Mucosa of rectum (tissue), 2 donors: Measurements from ENCODE around the gene ZNF775.

Experiments
- H3K27ac ChIP-seq, 2 donors: one replicate each; pipeline ENCODE4 v1.7.0; 2013; ENCODE audit warnings: inconsistent platforms in 2 of 2, low read depth in 2 of 2, low read length in 2 of 2
- H3K27me3 ChIP-seq, 2 donors: one replicate each; pipeline ENCODE4 v1.7.0; 2013; ENCODE audit warnings: low read length in 2 of 2; ENCODE audit not compliant: control insufficient read depth in 2 of 2, insufficient read depth in 2 of 2
- H3K36me3 ChIP-seq, 2 donors: one replicate each; pipeline ENCODE4 v1.7.0; 2013; ENCODE audit warnings: low read length in 2 of 2; ENCODE audit not compliant: control insufficient read depth in 2 of 2, insufficient read depth in 2 of 2
- H3K4me1 ChIP-seq, 2 donors: one replicate each; pipeline ENCODE4 v1.7.0; 2013; ENCODE audit warnings: low read length in 2 of 2, mild to moderate bottlenecking in 1 of 2; ENCODE audit not compliant: control insufficient read depth in 2 of 2, insufficient read depth in 2 of 2
- H3K4me3 ChIP-seq, 2 donors: one replicate each; pipeline ENCODE4 v1.7.0; 2013; ENCODE audit warnings: low read length in 2 of 2
- H3K9ac ChIP-seq, 2 donors: one replicate each; pipeline ENCODE4 v1.7.0; 2013; ENCODE audit warnings: low read length in 2 of 2, low read depth in 1 of 2, mild to moderate bottlenecking in 1 of 2
- H3K9me3 ChIP-seq, 2 donors: one replicate each; pipeline ENCODE4 v1.7.0; 2013; ENCODE audit warnings: low read length in 2 of 2; ENCODE audit not compliant: control insufficient read depth in 2 of 2
- donor health status: healthy.
- donor health status: Normal muscosa, but diverticular disease.

Gene ZNF775

GRCh38 chr7:150404805-150405583, 25.9 kb downstream of the ZNF775 start:
- no peaks in the 10 kb centered on the region for H3K9me3 ChIP-seq
- peaks cover 3 to 9% of the 10 kb centered on the region in 2 donors for H3K36me3 ChIP-seq
- no peaks in the 10 kb centered on the region for H3K27me3 ChIP-seq
- peaks cover 37 to 42% of the 10 kb centered on the region in 2 donors for H3K4me1 ChIP-seq
- peak overlapping the region; percentile 92 to 93 for H3K27ac ChIP-seq
- H3K4me3 ChIP-seq, result peak overlapping the region; percentile 70 to 80
- peak overlapping the region; percentile 81 to 88 for H3K9ac ChIP-seq

DNA sequence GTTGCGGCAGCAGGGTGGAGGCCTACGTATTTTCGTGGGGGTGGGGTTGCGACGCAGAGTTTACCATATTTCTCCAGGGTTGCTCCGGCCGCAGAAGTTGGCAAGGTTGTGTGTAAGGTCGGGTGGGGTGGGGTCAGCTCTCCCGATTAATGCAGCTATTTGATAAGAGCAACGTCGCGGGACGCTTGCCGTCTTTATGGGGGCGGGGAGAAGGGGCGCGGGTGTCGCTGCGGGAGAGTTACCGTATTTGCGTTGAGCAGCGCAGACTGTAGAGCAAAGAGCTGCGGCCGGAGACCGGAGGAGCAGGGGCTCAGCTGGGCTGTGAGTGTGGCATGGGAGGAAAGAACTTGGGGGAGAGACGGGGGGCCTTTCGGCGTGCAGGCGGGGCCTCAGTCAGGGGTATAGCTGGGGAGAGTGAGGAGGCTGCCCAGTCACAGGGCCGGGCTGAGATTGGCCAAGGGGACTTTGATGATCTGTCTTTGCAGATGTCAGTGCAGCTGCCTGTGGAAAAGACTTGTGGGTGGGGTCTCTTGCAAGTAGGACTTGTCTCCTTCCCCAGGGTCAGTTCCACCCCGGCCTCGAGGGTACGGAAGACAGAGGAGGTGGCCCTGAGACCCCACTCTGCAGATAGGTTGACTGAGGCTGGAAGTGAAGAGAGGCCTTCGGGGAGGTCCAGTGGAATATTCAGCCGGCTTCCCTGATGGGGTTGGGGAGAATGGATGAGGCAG, 26.6 kb downstream of the ZNF775 start:
- peaks cover 6 to 16% of the 10 kb centered on the region in 2 donors for H3K36me3 ChIP-seq
- no peaks in the 10 kb centered on the region for H3K9me3 ChIP-seq
- H3K27ac ChIP-seq, result peak overlapping the region; percentile 92 to 93
- peak overlapping the region; percentile 81 to 88 for H3K9ac ChIP-seq
- no peaks in the 10 kb centered on the region for H3K27me3 ChIP-seq
- peaks cover 37 to 42% of the 10 kb centered on the region in 2 donors for H3K4me1 ChIP-seq
- peak overlapping the region; percentile 70 to 80 for H3K4me3 ChIP-seq

- Histone ChIP-seq H3K4me1 (peaks cover 37 to 42% of the 10 kb centered on the region in 2 donors), H3K9me3 (no peaks in the 10 kb centered on the region), H3K27me3 (no peaks in the 10 kb centered on the region), H3K36me3 (peaks cover 6 to 18% of the 10 kb centered on the region in 2 donors), H3K27ac (peak overlapping the region; percentile 92 to 93), H3K4me3 (peak overlapping the region; percentile 70 to 80), H3K9ac (peak overlapping the region; percentile 81 to 88)
Measured at GRCh38 chr7:150406312-150406566, 27.1 kb downstream of the ZNF775 start.

DNA sequence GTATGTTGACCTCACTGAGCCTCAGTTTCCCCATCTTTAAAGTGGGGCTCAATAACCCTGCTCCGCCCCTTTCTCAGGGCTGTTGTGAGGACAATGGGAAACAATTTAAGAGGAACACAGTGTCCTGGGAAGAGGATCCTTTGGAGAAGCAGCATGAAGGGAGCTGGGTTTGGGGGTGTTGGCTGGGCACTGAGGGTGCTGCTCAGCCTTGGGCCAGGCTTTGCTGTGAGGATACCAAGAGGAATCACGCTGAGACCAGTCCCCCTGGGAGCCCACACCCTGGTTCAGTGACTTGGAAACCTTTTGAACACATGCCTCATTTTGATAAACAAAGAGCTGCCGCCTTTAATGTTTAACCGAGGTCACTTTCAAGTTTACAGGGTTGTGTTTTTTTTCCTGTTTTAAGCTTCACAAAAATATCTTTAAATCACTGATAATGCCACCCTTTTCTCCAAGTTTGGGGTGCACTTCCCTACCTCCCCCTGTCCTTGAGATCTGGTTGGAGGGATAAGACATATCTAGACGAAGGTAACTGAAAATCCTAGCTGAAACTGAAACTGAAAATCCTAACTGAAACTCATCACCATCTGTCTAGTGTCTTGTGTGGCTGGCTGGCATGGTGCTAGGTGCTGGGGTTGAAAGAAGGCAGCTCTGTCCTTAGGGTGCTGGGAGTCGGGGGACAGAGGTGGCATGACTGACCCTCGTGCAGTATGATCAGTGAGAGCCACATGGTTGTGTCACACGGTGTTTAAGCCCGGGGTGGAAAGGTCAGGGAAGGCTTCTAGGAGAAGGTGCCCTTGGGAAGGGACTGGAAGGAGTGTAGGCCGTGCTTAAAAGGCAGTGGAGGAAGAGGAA, 27.7 kb downstream of the ZNF775 start:
- Histone ChIP-seq H3K4me3 (peak overlapping the region; percentile 70 to 80), H3K27me3 (no peaks in the 10 kb centered on the region), H3K36me3 (peaks cover 6 to 23% of the 10 kb centered on the region in 2 donors), H3K9ac (peak overlapping the region; percentile 81 to 88), H3K4me1 (peaks cover 37 to 42% of the 10 kb centered on the region in 2 donors), H3K27ac (peak overlapping the region; percentile 92 to 93), H3K9me3 (no peaks in the 10 kb centered on the region)

- no peaks in the 10 kb centered on the region for H3K27me3 ChIP-seq
- H3K9me3 ChIP-seq, result no peaks in the 10 kb centered on the region
- H3K36me3 ChIP-seq, result peaks cover 6 to 25% of the 10 kb centered on the region in 2 donors
- H3K27ac ChIP-seq, result peak overlapping the region in 1 of 2 donors; percentile 93
- H3K4me3 ChIP-seq, result no peak overlapping the region
- no peak overlapping the region for H3K9ac ChIP-seq
- peaks cover 33 to 35% of the 10 kb centered on the region in 2 donors for H3K4me1 ChIP-seq
Measured at GRCh38 chr7:150407588-150408392, 28.7 kb downstream of the ZNF775 start.

- no peaks in the 10 kb centered on the region for H3K27me3 ChIP-seq
- no peaks in the 10 kb centered on the region for H3K9me3 ChIP-seq
- H3K4me3 ChIP-seq, result no peak overlapping the region
- peak overlapping the region in 1 of 2 donors; percentile 9 for H3K27ac ChIP-seq
- H3K4me1 ChIP-seq, result peaks cover 24 to 26% of the 10 kb centered on the region in 2 donors
- no peak overlapping the region for H3K9ac ChIP-seq
- peaks cover 6 to 27% of the 10 kb centered on the region in 2 donors for H3K36me3 ChIP-seq
Measured at GRCh38 chr7:150408393-150409299, 29.5 kb downstream of the ZNF775 start.

- H3K9ac ChIP-seq, result no peak overlapping the region
- no peak overlapping the region for H3K27ac ChIP-seq
- no peaks in the 10 kb centered on the region for H3K9me3 ChIP-seq
- no peak overlapping the region for H3K4me3 ChIP-seq
- peaks cover 6 to 27% of the 10 kb centered on the region in 2 donors for H3K36me3 ChIP-seq
- no peaks in the 10 kb centered on the region for H3K27me3 ChIP-seq
- H3K4me1 ChIP-seq, result peaks cover 16 to 18% of the 10 kb centered on the region in 2 donors
Measured at GRCh38 chr7:150409300-150410030, 30.3 kb downstream of the ZNF775 start.

GRCh38 chr7:150410131-150410530, 31.0 kb downstream of the ZNF775 start:
- H3K27me3 ChIP-seq, result no peaks in the 10 kb centered on the region
- H3K9me3 ChIP-seq, result no peaks in the 10 kb centered on the region
- peaks cover 14 to 16% of the 10 kb centered on the region in 2 donors for H3K4me1 ChIP-seq
- no peak overlapping the region for H3K9ac ChIP-seq
- H3K36me3 ChIP-seq, result peaks cover 6 to 27% of the 10 kb centered on the region in 2 donors
- H3K4me3 ChIP-seq, result no peak overlapping the region
- H3K27ac ChIP-seq, result no peak overlapping the region
